Left ventricle myocardium inferior (tissue), 1 donor: ENCODE results near the gene BMP4. TPM values are rescaled to one million over a fixed set of nuclear protein-coding genes. Genes with fewer than 3 reads are reported as not detected.

Experiments
- DNase-seq: peaks from one replicate; pipeline ENCODE4 v3.0.0-alpha.2; 2020
- H3K27ac ChIP-seq: fragments of 200-600 bp; replicated peaks from 2 replicates; pipeline ENCODE4 v1.8.0; 2021
- H3K27me3 ChIP-seq: fragments of 200-600 bp; 2 replicates; pipeline ENCODE4 v1.8.0; 2021; ENCODE audit warnings: low read depth
- H3K36me3 ChIP-seq: fragments of 200-600 bp; 2 replicates; pipeline ENCODE4 v1.8.0; 2021
- H3K4me1 ChIP-seq: fragments of 200-600 bp; 2 replicates; pipeline ENCODE4 v1.8.0; 2021
- H3K4me3 ChIP-seq: fragments of 200-600 bp; 2 replicates; pipeline ENCODE4 v1.8.0; 2021; ENCODE audit warnings: mild to moderate bottlenecking, moderate library complexity
- H3K9me3 ChIP-seq: fragments of 200-600 bp; replicated peaks from 2 replicates; pipeline ENCODE4 v1.8.0; 2021
- intact Hi-C: fragments of 100-400 bp; cut with micrococcal nuclease; formaldehyde crosslinking; loops from one replicate; pipeline ENCODE4 v1.11.0; 2022
- total RNA-seq: library from RNA; stranded (reverse); fragmentation: NEBNext Ultra II Directional; extraction: Animal tissue kit (Norgen Biotek cat#: 25700); gene quantifications from one replicate; pipeline ENCODE4 v1.2.1, GENCODE V29; 2021
- TF ChIP-seq, protein P1 (sequence below): fragments of 200-600 bp; IDR thresholded peaks from 2 replicates; pipeline ENCODE4 v1.8.0; 2021; ENCODE audit warnings: antibody characterized with exemption, mild to moderate bottlenecking, borderline replicate concordance
- donor health status: DM: no; HTN: yes; CAD: no; lungs with severe emphysema.

The BMP4 gene
- total RNA-seq, 1 donor from 2014 or later = 9.8 TPM

DNA sequence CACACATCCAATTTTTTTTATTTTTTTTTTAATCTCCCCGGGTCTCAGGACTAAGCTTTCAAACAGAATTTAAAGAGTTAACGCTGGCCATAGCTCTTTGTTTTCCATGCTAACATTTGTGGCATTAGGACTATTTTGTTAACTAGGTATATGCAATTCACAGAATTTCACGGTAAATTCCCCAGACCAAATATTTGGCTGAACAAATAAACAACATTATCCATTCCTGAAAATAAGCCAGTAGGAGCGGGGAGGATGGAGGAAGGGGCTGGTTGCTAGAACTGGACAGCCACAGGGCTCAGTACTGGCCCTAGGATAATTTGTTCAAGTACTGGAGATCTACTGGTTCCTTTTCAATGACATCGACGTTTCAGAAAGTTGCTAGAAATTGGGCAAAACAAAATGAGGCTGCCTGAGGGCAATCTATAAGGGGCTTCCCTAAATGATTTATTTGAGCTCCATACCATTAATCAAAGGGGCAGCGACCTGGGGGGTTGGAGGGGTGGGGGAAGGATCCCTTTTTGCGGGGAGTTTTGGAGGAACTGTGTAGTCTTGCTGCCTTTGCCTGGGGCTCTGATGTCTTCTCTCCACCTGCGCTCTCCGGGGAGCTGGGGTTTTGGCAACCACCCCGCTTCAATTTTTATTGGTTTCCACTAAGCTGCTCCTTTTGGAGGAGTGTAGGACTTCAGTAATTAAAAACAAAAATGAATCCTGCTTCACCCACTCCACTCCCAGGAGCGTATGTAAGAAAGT is 9.0 kb downstream of the BMP4 start:
- peaks cover 56% of the 10 kb centered on the region for H3K27me3 ChIP-seq

GRCh38 chr14:53947094-53947445 is 9.6 kb downstream of the BMP4 start:
- Histone ChIP-seq H3K36me3 (peaks cover 32% of the 10 kb centered on the region), H3K4me3 (peak overlapping the region; percentile 52), H3K9me3 (no peaks in the 10 kb centered on the region), H3K27me3 (peaks cover 56% of the 10 kb centered on the region), H3K4me1 (peaks cover 28% of the 10 kb centered on the region), H3K27ac (no peak overlapping the region)
- TF ChIP-seq, protein P1, sequence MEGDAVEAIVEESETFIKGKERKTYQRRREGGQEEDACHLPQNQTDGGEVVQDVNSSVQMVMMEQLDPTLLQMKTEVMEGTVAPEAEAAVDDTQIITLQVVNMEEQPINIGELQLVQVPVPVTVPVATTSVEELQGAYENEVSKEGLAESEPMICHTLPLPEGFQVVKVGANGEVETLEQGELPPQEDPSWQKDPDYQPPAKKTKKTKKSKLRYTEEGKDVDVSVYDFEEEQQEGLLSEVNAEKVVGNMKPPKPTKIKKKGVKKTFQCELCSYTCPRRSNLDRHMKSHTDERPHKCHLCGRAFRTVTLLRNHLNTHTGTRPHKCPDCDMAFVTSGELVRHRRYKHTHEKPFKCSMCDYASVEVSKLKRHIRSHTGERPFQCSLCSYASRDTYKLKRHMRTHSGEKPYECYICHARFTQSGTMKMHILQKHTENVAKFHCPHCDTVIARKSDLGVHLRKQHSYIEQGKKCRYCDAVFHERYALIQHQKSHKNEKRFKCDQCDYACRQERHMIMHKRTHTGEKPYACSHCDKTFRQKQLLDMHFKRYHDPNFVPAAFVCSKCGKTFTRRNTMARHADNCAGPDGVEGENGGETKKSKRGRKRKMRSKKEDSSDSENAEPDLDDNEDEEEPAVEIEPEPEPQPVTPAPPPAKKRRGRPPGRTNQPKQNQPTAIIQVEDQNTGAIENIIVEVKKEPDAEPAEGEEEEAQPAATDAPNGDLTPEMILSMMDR = no peak
- intact Hi-C loops = no loop called here
- DNase-seq = no peak

More for the DNA sequence above, 9.0 kb downstream of the BMP4 start:
- Histone ChIP-seq H3K27ac (no peak overlapping the region), H3K9me3 (no peaks in the 10 kb centered on the region), H3K36me3 (peaks cover 32% of the 10 kb centered on the region), H3K4me3 (no peak overlapping the region), H3K4me1 (peaks cover 34% of the 10 kb centered on the region)
- DNase-seq = no peak
- intact Hi-C loops = no loop called here
- TF ChIP-seq, protein P1 = no peak

GRCh38 chr14:53946404-53947093 is 10.1 kb downstream of the BMP4 start:
- Histone ChIP-seq H3K4me1 (peaks cover 23% of the 10 kb centered on the region), H3K27ac (no peak overlapping the region), H3K9me3 (no peaks in the 10 kb centered on the region), H3K27me3 (peaks cover 52% of the 10 kb centered on the region), H3K4me3 (peak overlapping the region; percentile 52), H3K36me3 (peaks cover 27% of the 10 kb centered on the region)
- TF ChIP-seq, protein P1 = no peak
- intact Hi-C loops = no loop called here
- no peak for DNase-seq

GRCh38 chr14:53946071-53946403 is 10.6 kb downstream of the BMP4 start:
- intact Hi-C loops = no loop called here
- TF ChIP-seq, protein P1 = no peak
- Histone ChIP-seq H3K4me1 (peaks cover 18% of the 10 kb centered on the region), H3K9me3 (no peaks in the 10 kb centered on the region), H3K27ac (no peak overlapping the region), H3K36me3 (peaks cover 22% of the 10 kb centered on the region), H3K4me3 (no peak overlapping the region), H3K27me3 (peaks cover 49% of the 10 kb centered on the region)
- no peak for DNase-seq

DNA sequence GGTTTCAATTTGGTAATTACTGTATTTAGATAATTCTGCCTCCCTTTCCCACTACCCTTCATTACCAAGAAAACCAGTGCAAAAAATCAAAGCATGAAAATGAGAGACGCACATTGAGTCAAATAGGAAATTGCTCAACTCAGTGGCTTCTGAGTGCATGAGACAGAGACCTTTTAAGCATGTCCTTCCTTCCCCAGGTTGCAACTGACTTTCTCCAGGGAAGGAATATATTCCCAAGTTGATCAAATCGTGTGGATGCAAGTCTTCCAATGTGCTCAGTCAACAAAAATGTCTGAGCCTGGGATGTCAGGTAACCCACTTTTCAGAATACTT is 12.9 kb downstream of the BMP4 start:
- H3K9me3 ChIP-seq = no peaks in the 10 kb centered on the region
- TF ChIP-seq, protein P1 = no peak
- DNase-seq = no peak
- H3K4me1 ChIP-seq = peaks cover 7% of the 10 kb centered on the region
- H3K27me3 ChIP-seq = peaks cover 49% of the 10 kb centered on the region
- no peaks in the 10 kb centered on the region for H3K36me3 ChIP-seq
- intact Hi-C loops = no loop called here
- H3K27ac ChIP-seq = no peak overlapping the region
- no peak overlapping the region for H3K4me3 ChIP-seq
